Measurements from ENCODE around the gene ASCC1.

GRCh38 chr10:72069751-72070526, 146.1 kb downstream of the ASCC1 start:
- TF ChIP-seq RFX5 (IDR thresholded peaks at IDR 0.05) (no peak), CTCF (IDR thresholded peaks at IDR 0.05) (peak; percentile 21; the same call in 2 of the 3 replicates), RCOR1 (IDR thresholded peaks at IDR 0.05; ENCODE audit: low read depth, low read length) (no peak), HDAC2 (IDR thresholded peaks at IDR 0.05) (no peak), POLR2AphosphoS2 (conservative IDR thresholded peaks at IDR 0.05; ENCODE audit: low read length) (no peak), EP300 (IDR thresholded peaks at IDR 0.05) (no peak), USF2 (IDR thresholded peaks at IDR 0.05) (no peak), MYC (IDR thresholded peaks at IDR 0.05; ENCODE audit: borderline replicate concordance, low read length) (no peak), POLR2A (IDR thresholded peaks at IDR 0.05; ENCODE audit: low read length) (no peak), FOSL2 (IDR thresholded peaks at IDR 0.05) (no peak), FOSL2 (CRISPR knock-in tag; IDR thresholded peaks at IDR 0.05) (no peak), CBX2 (IDR thresholded peaks at IDR 0.05; ENCODE audit: borderline replicate concordance, low read depth) (no peak)
